Breast epithelium (tissue), 4 donors: Measurements from ENCODE around the gene LCE2C. TPM values are rescaled to one million over a fixed set of nuclear protein-coding genes. Genes with fewer than 3 reads are reported as not detected.
"Not testable (repeated sequence)": the region's sequence is repeated elsewhere in the genome, so short reads cannot be mapped to it uniquely, and the experiment has no call there.

Experiments
- DNase-seq, 2 donors: peaks; one replicate each; pipeline ENCODE4 v3.0.0-alpha.2; 2019; ENCODE audit warnings: low spot score in 2 of 2
- H3K27ac ChIP-seq, 2 donors: fragments of 200-600 bp; sonication (generic) in 1 of 2; one replicate each; pipeline ENCODE4 v1.5.1; 2016 to 2019; ENCODE audit warnings: mild to moderate bottlenecking in 1 of 2
- H3K27me3 ChIP-seq, 2 donors: fragments of 200-600 bp; sonication (generic) in 1 of 2; one replicate each; pipeline versions ENCODE4 v1.5.1 to v1.6.0; 2017 to 2019; ENCODE audit warnings: control low read depth in 1 of 2, mild to moderate bottlenecking in 1 of 2
- H3K36me3 ChIP-seq: fragments of 200-600 bp; one replicate; pipeline ENCODE4 v1.5.1; 2019
- H3K4me1 ChIP-seq, 2 donors: fragments of 200-600 bp; sonication (generic); one replicate each; pipeline ENCODE4 v1.5.1; 2016 to 2019; ENCODE audit warnings: control low read depth in 1 of 2
- H3K4me3 ChIP-seq, 3 donors: fragments of 200-600 bp; sonication (generic); 1 replicate in 2 of 3; 2 replicates in 1 of 3; pipeline ENCODE4 v1.5.1; 2016 to 2019; ENCODE audit warnings: mild to moderate bottlenecking in 3 of 3, moderate library complexity in 2 of 3
- H3K9me3 ChIP-seq, 2 donors: fragments of 200-600 bp; sonication (generic) in 1 of 2; one replicate each; pipeline ENCODE4 v1.5.1; 2016 to 2019; ENCODE audit warnings: control low read depth in 1 of 2
- CTCF ChIP-seq, 3 donors: fragments of 450-650 bp; IDR thresholded peaks; one replicate each; pipeline ENCODE4 v1.5.1; 2016 to 2017; ENCODE audit warnings: antibody characterized with exemption in 3 of 3, mild to moderate bottlenecking in 3 of 3, moderate library complexity in 3 of 3
- POLR2A ChIP-seq: fragments of 450-650 bp; IDR thresholded peaks from one replicate; pipeline ENCODE4 v1.6.1; 2016; ENCODE audit warnings: antibody characterized with exemption, mild to moderate bottlenecking, moderate library complexity
- POLR2AphosphoS5 ChIP-seq, 3 donors: sonication (generic); formaldehyde crosslinking; IDR thresholded peaks; one replicate each; pipeline ENCODE4 v1.6.1; 2017; ENCODE audit warnings: antibody characterized with exemption in 3 of 3
- intact Hi-C: fragments of 100-400 bp; cut with DNase I; formaldehyde crosslinking; loops from one replicate; pipeline ENCODE4 v1.15.1; 2023; ENCODE audit warnings: low total_unique reads
- total RNA-seq, 3 donors: library from RNA; depleted of rRNA; stranded (reverse); fragments of >200 nt; gene quantifications; one replicate each; pipeline ENCODE4 v1.1.0, GENCODE V29; 2016

The LCE2C gene
- not detected for total RNA-seq

GRCh38 chr1:152674983-152675382, at the start of gene LCE2C:
Gene LCE2C, plus strand, starts transcription at chr1:152675279. Its CDS starts 737 bp downstream, at chr1:152676016.
- DNase-seq, H3K27me3 ChIP-seq, H3K27ac ChIP-seq, H3K4me1 ChIP-seq, H3K4me3 ChIP-seq, H3K36me3 ChIP-seq, intact Hi-C loops, H3K9me3 ChIP-seq: not testable (repeated sequence)

GRCh38 chr1:152626744-152627143, 48.3 kb upstream of the LCE2C start:
- Histone ChIP-seq H3K27ac (no peak overlapping the region), H3K36me3 (no peaks in the 10 kb centered on the region), H3K27me3 (peaks cover 0 to 4% of the 10 kb centered on the region in 2 donors), H3K4me3 (no peak overlapping the region), H3K9me3 (peaks cover 4 to 10% of the 10 kb centered on the region in 2 donors), H3K4me1 (no peaks in the 10 kb centered on the region)
- DNase-seq, result no peak
- intact Hi-C loops, result no loop called here
- TF ChIP-seq CTCF (IDR thresholded peaks at IDR 0.05) (no peak), POLR2AphosphoS5 (IDR thresholded peaks at IDR 0.05) (no peak), POLR2A (no peak)

DNA sequence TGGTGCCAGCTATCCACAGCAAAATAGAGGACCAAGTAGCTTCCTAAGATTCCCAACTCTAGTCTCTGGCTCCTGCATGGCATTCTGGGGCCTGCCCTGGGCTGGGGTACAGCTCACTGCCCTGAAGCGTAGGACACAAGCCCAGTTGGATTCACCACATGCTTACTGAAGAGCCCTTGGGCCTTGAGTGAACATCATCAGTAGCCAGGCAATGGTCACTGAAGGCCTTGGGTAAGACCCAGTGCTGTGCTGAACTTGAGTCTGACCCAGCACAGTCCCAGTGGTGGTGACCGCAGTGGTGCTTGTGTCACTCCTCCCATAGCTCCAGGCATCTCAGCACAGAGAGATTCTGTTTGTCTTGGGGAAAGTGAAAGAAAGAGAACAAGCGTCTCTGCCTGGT, 44.5 kb upstream of the LCE2C start:
- peaks cover 4 to 10% of the 10 kb centered on the region in 2 donors for H3K9me3 ChIP-seq
- TF ChIP-seq CTCF (IDR thresholded peaks at IDR 0.05), result no peak
- no peak for TF ChIP-seq POLR2A
- no peak for TF ChIP-seq POLR2AphosphoS5 (IDR thresholded peaks at IDR 0.05)
- H3K4me1 ChIP-seq, result no peaks in the 10 kb centered on the region
- intact Hi-C loops, result no loop called here
- no peak overlapping the region for H3K27ac ChIP-seq
- H3K4me3 ChIP-seq, result no peak overlapping the region
- no peaks in the 10 kb centered on the region for H3K27me3 ChIP-seq
- DNase-seq, result no peak
- no peaks in the 10 kb centered on the region for H3K36me3 ChIP-seq

- Histone ChIP-seq H3K9me3 (peaks cover 0 to 11% of the 10 kb centered on the region in 2 donors), H3K27ac (no peak overlapping the region), H3K4me1 (no peaks in the 10 kb centered on the region), H3K4me3 (no peak overlapping the region), H3K27me3 (no peaks in the 10 kb centered on the region), H3K36me3 (no peaks in the 10 kb centered on the region)
- intact Hi-C loops, result no loop called here
- TF ChIP-seq POLR2A, result no peak
- TF ChIP-seq CTCF (IDR thresholded peaks at IDR 0.05), result no peak
- TF ChIP-seq POLR2AphosphoS5 (IDR thresholded peaks at IDR 0.05), result no peak
- DNase-seq, result no peak
These were observed 34.7 kb upstream of the LCE2C start for GRCh38 chr1:152640351-152640750.

GRCh38 chr1:152643945-152644344, 31.1 kb upstream of the LCE2C start:
- intact Hi-C loops, result no loop called here
- TF ChIP-seq CTCF (IDR thresholded peaks at IDR 0.05) (no peak), POLR2AphosphoS5 (IDR thresholded peaks at IDR 0.05) (no peak), POLR2A (no peak)
- no peak overlapping the region for H3K4me3 ChIP-seq
- no peak for DNase-seq
- peaks cover 0 to 3% of the 10 kb centered on the region in 2 donors for H3K9me3 ChIP-seq
- H3K27me3 ChIP-seq, result no peaks in the 10 kb centered on the region
- no peaks in the 10 kb centered on the region for H3K36me3 ChIP-seq
- H3K4me1 ChIP-seq, result no peaks in the 10 kb centered on the region
- no peak overlapping the region for H3K27ac ChIP-seq

- H3K9me3 ChIP-seq, result no peaks in the 10 kb centered on the region
- TF ChIP-seq POLR2AphosphoS5 (IDR thresholded peaks at IDR 0.05), result no peak
- TF ChIP-seq CTCF (IDR thresholded peaks at IDR 0.05), result no peak
- TF ChIP-seq POLR2A, result no peak
- H3K27me3 ChIP-seq, result no peaks in the 10 kb centered on the region
- DNase-seq, result no peak
- H3K27ac ChIP-seq, result no peak overlapping the region
- no peaks in the 10 kb centered on the region for H3K36me3 ChIP-seq
- no peak overlapping the region for H3K4me3 ChIP-seq
- intact Hi-C loops, result no loop called here
- no peaks in the 10 kb centered on the region for H3K4me1 ChIP-seq
These were observed 29.9 kb upstream of the LCE2C start for GRCh38 chr1:152645146-152645545.
